Stimulated activated CD8-positive, alpha-beta memory T cell treated with anti-CD3 and anti-CD28 coated beads, Interleukin-7, amount 100 ng/mL, for 24 hours (primary cell): ENCODE measurements around the gene MYLK3.

Experiments used
- DNase-seq: peaks from one replicate; pipeline ENCODE4 v3.0.0-alpha.2; 2020; ENCODE audit warnings: low read depth

Gene MYLK3

DNA sequence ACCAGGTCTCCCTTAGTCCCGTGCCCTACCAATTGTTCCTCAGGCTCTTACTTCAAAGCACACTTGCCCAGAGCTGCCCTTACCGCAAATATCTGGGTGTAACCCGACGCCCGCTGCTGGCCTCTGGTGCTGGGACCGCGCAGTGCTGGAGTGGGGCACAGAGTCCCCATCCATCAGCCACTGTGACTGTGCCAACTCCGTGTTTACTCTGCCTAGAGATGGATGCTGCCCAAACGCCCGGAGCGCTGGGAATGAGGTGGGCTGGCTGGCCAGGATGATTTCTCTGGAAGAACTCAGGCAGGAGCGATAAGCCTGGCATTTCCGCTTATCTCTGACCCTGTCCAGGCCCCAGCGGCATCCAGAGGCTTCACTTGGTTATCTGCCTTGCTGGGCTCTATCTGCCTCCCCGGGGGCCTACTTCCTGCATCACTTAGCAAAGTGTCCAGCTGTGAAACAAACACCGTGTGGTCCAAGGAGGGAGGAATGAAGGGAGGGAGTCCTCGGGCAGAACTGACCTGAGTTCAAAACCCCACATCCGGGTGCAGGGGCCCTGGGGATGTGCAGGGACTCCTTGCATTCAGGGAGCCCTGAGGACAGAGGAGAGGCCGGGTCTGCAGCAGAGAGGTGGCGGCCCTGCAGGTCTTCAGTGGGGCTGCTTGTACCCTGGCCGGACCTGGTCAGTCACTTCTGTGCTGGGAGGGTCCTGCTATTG is 9.4 kb upstream of the MYLK3 start:
- no peak for DNase-seq

DNA sequence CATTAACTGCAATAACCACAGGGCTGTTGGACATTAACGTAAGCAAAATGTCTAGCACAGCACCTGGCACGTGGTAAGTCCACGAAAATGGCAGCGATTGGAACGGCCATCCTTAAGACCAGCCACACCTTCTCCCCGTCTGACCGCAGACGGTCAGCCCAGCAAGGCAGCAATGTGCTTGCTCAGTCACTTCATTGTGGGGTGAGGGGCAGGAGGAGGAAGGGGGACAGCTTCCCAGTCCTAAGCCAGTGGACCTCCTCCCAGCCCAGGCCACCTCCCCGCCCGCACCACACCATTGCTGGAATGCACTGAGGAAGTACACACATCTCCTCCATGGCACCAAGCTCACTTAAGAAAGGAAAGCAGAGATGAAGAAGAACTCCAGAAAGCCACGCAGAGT is 8.6 kb upstream of the MYLK3 start:
- DNase-seq: no peak

DNA sequence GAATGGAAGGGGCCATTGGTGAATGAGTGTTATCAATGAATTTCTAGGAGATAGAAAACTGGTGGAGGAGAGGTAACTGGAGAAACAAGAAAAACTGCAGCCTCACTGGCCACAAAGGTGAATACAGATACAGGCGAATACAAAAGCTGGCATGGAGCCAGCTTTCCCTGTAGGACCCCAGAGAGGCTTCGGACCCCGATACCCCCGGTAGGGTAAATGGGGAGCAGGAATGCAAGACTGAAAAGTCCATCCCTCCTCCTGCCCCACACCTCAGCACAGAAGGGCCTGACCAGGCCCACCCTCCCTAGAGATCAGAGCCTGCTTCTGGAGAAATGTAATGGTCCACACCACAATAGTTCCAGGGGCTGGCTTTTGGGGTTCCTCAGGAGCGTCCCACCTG is 4.9 kb upstream of the MYLK3 start:
- DNase-seq: no peak

- no peak for DNase-seq
Measured at GRCh38 chr16:46751381-46751780, 3.2 kb upstream of the MYLK3 start.

DNA sequence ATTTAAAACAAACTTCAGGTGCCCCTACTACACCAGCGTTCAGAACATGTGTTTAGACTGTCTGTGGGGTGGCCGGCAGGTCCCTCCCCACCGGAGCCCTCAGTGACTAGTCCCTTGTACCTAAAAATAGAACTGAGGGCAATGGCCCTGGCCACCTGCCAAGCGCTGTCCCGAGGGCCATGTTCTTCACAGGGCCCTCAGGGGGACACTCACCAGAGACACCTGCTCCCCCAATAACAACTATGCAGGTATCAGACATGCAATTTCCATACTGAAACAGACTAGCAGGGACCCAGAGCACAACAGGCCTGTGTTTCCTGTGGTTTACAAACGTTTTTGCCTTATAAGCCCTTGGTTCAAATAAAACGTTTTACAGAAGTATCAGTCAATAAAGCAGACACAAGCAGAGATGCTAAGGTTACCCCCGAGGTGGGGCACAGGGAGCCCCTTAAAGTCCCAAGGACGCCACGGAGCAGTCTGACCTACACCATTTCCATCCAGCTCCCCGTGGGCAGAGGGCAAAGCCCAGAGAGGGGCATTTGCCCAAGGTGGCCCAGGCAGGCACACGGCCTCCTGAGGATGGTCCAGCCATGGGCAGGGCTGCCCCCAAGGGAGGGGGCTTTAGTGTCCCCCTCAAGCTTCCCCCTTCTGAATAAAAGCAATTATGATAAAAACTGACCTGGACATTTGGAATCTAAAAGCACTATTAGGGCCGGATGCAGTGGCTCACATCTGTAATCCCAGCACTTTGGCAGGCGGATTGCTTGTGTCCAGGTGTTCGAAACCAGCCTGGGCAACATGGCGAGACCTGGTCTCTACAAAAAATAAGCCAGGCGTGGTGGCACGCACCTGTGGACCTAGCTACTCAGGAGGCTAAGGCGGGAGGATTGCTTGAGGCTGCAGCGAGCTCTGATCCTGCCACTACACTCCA is 896 bp upstream of the MYLK3 start:
- DNase-seq: no peak

DNA sequence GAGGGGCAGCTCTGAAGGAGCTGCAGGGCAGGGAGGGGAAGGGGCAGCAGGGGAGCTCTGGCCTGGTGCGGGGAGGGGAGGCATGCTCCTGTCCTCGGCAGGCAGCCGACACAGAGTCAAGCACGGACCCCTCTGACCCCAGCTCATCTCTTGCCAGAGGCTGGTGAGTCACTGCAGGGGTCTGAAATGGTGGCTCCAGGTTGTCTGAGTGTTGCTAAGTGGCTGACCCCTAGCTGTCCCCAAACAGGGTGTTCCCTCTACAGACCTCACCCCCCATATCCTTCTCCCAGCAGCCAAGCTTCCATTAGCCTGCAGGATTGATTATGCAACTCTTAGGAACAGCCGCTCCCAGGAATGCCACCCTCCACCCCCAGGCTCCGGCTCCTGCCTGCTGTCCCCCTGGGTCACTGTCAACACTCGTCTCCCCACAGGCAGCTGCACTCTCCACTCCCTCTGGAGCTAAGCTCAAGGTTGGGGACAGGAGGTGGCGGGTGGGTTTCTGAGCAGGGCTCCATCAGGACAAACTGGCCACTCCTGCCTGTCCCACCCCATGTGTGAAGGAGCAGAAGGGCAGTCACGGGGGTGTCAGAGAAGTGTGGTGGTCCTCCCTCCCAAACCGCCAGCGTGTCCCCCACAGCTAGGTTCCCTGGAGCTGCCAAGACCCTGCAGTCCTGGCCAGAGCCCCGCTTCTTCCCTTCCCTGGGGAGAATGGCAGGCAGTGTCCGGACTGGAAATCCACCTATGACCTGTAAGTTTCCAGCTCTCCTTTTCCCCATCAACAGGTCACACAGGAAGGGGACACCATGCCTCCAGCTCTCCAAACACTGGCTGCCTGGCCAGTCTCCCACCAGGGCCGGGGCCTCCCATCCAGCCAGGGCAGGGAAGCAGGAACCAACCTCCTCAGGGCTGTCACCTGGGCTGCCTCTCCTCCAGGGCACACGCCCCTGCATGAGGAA is 1.0 kb downstream of the MYLK3 start:
- no peak for DNase-seq

DNA sequence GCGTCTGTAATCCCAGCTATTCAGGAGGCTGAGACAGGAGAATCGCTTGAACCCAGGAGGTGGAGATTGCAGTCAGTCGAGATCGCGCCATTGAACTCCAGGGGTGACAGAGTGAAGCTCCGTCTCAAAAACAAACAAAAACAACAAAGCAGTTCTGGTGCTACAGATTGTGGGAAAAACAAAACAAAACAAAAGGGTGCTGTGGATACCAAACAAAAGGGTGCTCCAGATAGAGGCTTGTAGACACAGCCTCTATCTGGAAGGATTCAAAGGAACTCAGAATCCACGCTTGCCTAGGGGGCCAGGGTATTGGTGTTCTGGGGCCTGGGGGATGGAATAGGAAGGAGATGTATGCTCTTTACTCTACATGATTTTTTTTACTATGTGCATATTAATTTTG is 2.5 kb downstream of the MYLK3 start:
- no peak for DNase-seq

GRCh38 chr16:46743232-46743719 is 4.9 kb downstream of the MYLK3 start:
- DNase-seq: no peak

DNA sequence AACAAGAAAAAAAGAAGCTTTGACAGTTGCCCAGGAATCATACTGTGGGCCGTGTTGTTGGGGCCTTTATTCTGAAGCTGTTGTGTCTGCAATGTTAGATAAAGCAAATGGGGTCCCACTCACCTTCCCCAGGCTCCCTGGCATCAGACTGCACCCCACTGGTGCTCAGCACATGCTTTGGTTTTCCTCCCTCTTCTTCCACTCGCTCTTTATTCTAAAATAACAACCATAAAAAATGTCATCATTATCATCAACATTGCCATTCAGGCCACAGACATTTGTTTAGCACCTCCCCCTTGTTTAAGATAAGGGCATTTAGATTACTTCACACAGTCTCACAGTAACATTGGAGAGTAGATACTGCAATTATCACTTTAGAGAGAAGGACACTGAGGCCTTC is 8.2 kb downstream of the MYLK3 start:
- no peak for DNase-seq

- no peak for DNase-seq
Measured at GRCh38 chr16:46737621-46738214, 10.4 kb downstream of the MYLK3 start.

DNA sequence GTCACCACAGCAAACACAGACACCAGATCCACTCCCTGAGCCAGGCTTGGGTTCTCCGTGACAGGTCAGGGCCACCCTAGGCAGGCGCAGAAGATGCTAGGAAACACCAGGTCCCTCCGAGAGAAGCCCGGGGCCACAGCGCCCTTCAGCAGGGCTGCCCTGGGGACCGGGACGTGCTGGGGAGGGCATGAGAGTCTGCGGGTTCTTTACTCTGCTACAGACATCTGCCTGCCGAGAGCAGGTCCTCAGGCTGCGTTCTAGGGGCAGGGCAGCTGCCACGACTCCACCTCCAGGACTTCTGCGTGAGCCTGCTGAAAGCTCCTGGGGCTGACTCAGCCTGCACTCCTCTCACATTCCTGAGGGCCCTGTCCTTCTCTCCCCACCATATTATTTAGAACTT is 11.4 kb downstream of the MYLK3 start:
- no peak for DNase-seq

DNA sequence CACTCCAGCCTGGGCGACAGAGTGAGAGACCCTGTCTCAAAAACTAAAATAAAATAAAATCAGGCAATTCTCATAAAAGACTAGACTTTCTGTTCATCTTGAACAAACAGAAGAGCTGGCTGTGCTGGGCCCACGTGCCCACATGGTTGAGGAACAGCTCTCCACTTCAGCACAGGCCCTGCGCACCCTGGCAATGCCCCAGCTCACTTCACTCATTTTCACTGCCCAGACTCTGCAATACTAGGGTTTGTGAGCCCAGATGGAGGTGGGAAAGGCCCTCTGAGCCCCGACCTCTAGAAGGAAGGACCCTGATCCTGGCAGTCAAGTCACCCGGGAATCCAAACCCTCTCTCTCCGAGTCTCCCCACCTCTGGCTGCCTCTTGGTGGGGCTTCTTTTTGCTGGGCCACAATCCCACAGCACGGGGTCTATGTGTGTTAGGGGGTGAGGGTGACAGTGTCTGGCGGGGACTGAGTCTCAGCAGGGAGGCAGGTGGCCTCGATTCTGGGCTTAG is 14.8 kb downstream of the MYLK3 start:
- DNase-seq: no peak

DNA sequence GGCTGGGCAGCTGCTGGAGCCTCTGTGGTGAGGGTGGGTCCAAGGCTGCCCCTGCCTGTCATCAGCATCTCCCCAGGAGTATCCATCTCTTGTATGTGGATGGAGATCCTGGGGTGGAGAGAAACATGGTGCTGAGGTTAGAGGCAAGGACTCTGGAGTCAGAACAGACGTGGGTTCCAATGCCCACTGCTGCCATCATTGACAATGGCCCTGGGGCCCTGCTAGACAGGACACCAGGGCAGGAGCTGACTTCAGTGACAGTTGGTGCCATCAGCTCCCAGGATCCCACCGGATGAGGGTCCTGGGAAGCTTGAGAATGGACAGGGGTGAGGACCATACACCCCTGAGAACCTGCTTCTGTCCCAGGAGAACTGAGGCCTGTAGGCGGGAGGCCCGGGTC is 15.6 kb downstream of the MYLK3 start:
- no peak for DNase-seq

DNA sequence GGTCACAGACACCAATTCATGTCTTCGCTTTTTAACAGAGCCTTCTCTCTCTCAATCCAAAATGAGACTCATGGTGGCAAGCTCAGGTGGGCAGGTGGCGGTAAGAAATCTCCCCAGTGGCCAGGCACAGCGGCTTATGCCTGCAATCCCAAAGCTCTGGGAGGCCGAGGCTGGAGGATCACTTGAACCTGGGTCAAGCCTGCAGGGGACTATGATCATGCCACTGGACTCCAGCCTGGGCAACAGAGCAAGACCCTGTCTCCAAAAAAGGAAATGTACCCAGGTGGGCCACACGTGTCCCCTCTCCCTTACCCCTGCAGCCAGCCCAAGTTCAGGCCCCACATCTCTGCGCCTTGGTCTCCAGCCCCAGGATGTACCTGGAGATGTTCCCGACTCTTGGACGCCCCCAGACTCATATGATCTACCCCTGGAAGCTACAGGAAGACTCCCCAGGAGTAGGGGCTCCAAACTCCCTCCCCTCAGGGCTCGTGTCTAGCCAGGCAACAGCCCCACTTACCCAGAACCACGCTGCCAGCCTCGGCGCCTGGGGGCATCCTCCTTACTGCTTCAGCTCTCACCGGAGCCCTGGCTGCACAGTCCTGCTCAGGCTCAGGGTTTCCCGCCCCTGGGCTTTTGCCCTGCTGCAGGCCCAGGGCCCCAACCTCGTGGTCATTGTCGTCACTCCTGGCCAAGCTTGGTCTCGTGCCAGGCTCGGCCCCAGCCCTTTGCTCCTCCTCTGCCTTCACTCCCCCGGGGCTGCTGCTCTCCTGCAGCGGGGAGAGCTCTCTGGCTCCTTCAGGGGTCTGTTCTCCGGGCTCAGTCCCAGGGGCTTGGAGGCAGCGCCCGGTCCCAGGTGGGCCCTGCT is 16.2 kb downstream of the MYLK3 start:
- DNase-seq: no peak

DNA sequence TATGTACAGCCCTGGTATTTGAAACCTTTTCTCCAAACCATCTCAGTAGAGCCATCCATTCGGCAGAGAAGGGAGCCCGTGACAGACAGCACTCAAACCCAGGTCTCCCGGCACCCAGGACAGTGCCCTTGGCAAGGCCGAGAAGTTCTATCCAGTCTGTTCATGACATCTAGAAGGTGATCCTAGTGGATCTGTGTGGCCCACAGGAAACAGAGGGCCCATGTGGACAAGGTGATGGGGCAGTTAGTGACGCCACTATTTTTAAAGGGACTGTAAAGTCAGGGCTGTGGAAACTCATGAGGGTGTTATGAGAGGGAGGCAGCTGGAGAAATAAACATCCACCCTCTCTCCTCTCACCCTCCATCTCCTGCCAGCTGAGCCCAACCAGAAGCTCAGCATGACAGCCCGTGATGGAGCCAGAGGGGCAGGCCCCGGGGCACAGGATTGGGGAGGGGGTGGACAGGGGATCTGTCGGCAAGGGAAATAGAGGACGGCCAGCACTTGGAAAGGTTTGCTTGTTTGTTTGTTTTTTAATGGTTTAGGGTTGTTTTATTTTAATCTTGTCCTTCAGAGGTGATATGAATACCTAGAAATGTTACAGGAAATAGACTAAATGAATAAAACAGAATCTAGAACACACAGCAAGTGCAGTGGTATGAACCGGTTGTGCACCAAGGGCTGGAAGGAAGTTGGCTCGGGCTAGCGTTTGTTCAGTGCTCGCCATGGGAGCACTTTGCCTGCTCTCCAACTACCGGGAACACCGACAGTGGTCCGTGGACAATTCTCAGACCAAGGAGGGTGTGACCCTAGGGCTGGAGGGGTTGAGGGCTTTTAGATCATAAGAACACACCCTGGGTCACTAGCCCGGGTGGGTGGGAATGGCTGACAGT is 17.1 kb downstream of the MYLK3 start:
- no peak for DNase-seq

DNA sequence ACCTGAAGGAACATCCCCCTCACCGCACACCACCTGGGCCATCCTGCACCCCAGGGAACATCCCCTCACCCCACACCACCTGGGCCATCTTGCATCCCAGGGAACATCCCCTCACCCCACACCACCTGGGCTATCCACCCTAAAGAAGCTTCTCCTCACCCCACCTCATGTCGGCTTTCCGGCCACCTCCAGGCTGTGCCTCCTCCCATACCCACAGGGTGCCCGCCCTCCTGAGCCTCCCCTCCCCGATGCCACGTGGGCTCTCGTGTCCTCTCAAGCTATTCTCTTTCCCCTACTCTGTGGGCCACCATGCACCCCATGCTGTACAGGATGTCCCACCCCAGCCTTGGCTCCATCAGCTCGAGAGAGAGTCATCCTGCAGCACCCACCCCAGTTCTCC is 18.0 kb downstream of the MYLK3 start:
- no peak for DNase-seq

GRCh38 chr16:46729326-46729995 is 18.7 kb downstream of the MYLK3 start:
- DNase-seq: no peak

GRCh38 chr16:46728806-46729205 is 19.3 kb downstream of the MYLK3 start:
- no peak for DNase-seq

DNA sequence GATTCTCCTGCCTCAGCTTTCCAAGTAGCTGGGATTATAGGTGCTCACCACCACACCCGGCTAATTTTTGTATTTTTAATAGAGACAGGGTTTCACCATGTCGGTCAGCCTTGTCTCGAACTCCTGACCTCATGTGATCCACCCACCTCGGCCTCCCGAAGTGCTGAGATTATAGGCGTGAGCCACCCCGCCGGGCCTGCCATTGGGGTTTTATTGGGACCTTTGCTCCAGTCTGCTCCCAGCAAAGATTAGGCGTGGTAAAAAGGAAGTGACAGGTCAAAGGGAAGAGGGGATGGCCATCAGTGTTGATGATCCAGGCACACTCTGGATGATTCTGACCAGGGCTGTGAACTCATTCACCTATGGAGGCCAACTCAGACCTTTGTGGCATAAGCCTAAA is 20.5 kb downstream of the MYLK3 start:
- no peak for DNase-seq
